K562 (cell line): ENCODE measurements around the gene SULT2B1. TPM values are rescaled to one million over a fixed set of nuclear protein-coding genes. Genes with fewer than 3 reads are reported as not detected.

Experiments used
- BMI1 ChIP-seq: fragments of 150-350 bp; IDR thresholded peaks from 2 replicates; pipeline ENCODE4 v1.6.1; 2014; ENCODE audit warnings: low read length
- EGR1 ChIP-seq: fragments of 450-650 bp; conservative IDR thresholded peaks from 2 replicates; pipeline ENCODE4 v1.6.1; 2017; ENCODE audit warnings: mild to moderate bottlenecking
- HDAC8 ChIP-seq: fragments of 450-650 bp; IDR thresholded peaks from 2 replicates; pipeline ENCODE4 v1.6.1; 2016; ENCODE audit warnings: mild to moderate bottlenecking, missing genetic modification characterization, moderate library complexity, missing compliant biosample characterization
- KLF13 ChIP-seq: fragments of 450-650 bp; IDR thresholded peaks from 2 replicates; pipeline ENCODE4 v1.6.1; 2016; ENCODE audit warnings: missing genetic modification characterization, low read depth, mild to moderate bottlenecking, missing compliant biosample characterization, moderate library complexity, borderline replicate concordance
- MBD2 ChIP-seq: sonication (generic); IDR thresholded peaks from 2 replicates; pipeline ENCODE4 v1.6.1; 2016; ENCODE audit warnings: low read depth, borderline replicate concordance
- NBN ChIP-seq: fragments of 450-650 bp; IDR thresholded peaks from 2 replicates; pipeline ENCODE4 v1.6.1; 2016; ENCODE audit warnings: low read depth, mild to moderate bottlenecking
- NEUROD1 ChIP-seq: fragments of 150-350 bp; IDR thresholded peaks from 2 replicates; pipeline ENCODE4 v1.6.1; 2014; ENCODE audit warnings: borderline replicate concordance, low read length, low read depth; ENCODE audit not compliant: partially characterized antibody
- PCBP2 ChIP-seq: fragments of 200-400 bp; formaldehyde crosslinking; IDR thresholded peaks from 2 replicates; pipeline ENCODE4 v1.6.1; 2018; ENCODE audit warnings: low read length, low read depth, mild to moderate bottlenecking, moderate library complexity; ENCODE audit not compliant: poor library complexity, severe bottlenecking
- RBM25 ChIP-seq: fragments of 200-400 bp; formaldehyde crosslinking; IDR thresholded peaks from 2 replicates; pipeline ENCODE4 v1.6.1; 2018; ENCODE audit warnings: low read length, low read depth, moderate library complexity; ENCODE audit not compliant: severe bottlenecking
- RNF2 ChIP-seq: sonication (generic); IDR thresholded peaks from 2 replicates; pipeline ENCODE4 v1.6.1; 2016
- SAFB ChIP-seq: fragments of 200-400 bp; formaldehyde crosslinking; IDR thresholded peaks from 2 replicates; pipeline ENCODE4 v1.6.1; 2017; ENCODE audit warnings: low read depth, low read length, borderline replicate concordance
- TGIF2 ChIP-seq: sonication (generic); formaldehyde crosslinking; IDR thresholded peaks from 2 replicates; pipeline ENCODE4 v1.8.1; 2022; ENCODE audit warnings: mild to moderate bottlenecking, missing genetic modification reagents, moderate library complexity
- ZFPM2 ChIP-seq: fragments of 250-450 bp; sonication (Bioruptor Pico); IDR thresholded peaks from 2 replicates; pipeline ENCODE4 v1.5.1; 2022; ENCODE audit warnings: mild to moderate bottlenecking
- ZNF239 ChIP-seq: fragments of 250-450 bp; sonication (Bioruptor Pico); IDR thresholded peaks from 2 replicates; pipeline ENCODE4 v1.4.0; 2020; ENCODE audit warnings: mild to moderate bottlenecking
- ZNF274 ChIP-seq: IDR thresholded peaks from 2 replicates; pipeline ENCODE4 v1.6.1; 2011; ENCODE audit warnings: low read depth, mild to moderate bottlenecking, low read length, moderate library complexity, borderline replicate concordance
- ZNF347 ChIP-seq: fragments of 450-650 bp; formaldehyde crosslinking; IDR thresholded peaks from 2 replicates; pipeline ENCODE4 v1.4.0; 2020; ENCODE audit warnings: low read depth, mild to moderate bottlenecking, moderate library complexity
- ZNF561 ChIP-seq: fragments of 450-650 bp; formaldehyde crosslinking; conservative IDR thresholded peaks from 2 replicates; pipeline ENCODE4 v1.4.0; 2020; ENCODE audit warnings: mild to moderate bottlenecking, moderate library complexity
- ZNF707 ChIP-seq: fragments of 250-450 bp; sonication (Bioruptor Pico); conservative IDR thresholded peaks from 2 replicates; pipeline ENCODE4 v1.8.0; 2022; ENCODE audit warnings: inconsistent platforms, mild to moderate bottlenecking, moderate library complexity
- polyA plus RNA-seq, 8 experiments: library from polyadenylated mRNA; depleted of rRNA in 4 of 8; stranded (reverse) in 5 of 8; unstranded in 3 of 8; fragments of >200 nt; fragmentation: Nextera tagmentation in 2 of 8; fragmentation: Illumina TruSeq in 1 of 8; extraction: Ambion mirVana in 2 of 8; extraction: Trizol in 1 of 8; gene quantifications; 2 replicates each; pipeline versions ENCODE4 v1.2.1 to v1.2.3, GENCODE V29; 2011 to 2014; ENCODE audit warnings: inconsistent platforms in 1 of 8, missing spikeins in 1 of 8
- total RNA-seq, 7 experiments: library from RNA; depleted of rRNA in 6 of 7; stranded (reverse); fragments of >200 nt in 6 of 7; fragmentation: Illumina TruSeq in 2 of 7; extraction: Trizol in 2 of 7; gene quantifications; 2 replicates each; pipeline versions ENCODE4 v1.2.1 to v1.2.3, GENCODE V29; 2011 to 2021; ENCODE audit warnings: low replicate concordance in 1 of 7
- TF ChIP-seq, protein P1 (sequence below): fragments of 250-450 bp; sonication (Bioruptor Pico); IDR thresholded peaks from 2 replicates; pipeline ENCODE4 v1.5.0; 2021; ENCODE audit warnings: mild to moderate bottlenecking, borderline replicate concordance
- TF ChIP-seq, protein P2 (sequence below): fragments of 450-650 bp; IDR thresholded peaks from 2 replicates; pipeline ENCODE4 v1.7.1; 2018; ENCODE audit warnings: mild to moderate bottlenecking, low read depth; ENCODE audit not compliant: partially characterized antibody
- TF ChIP-seq, protein P3 (sequence below): sonication (generic); formaldehyde crosslinking; IDR thresholded peaks from 2 replicates; pipeline ENCODE4 v1.9.0; 2022; ENCODE audit warnings: mild to moderate bottlenecking, missing genetic modification reagents
- TF ChIP-seq, protein P4 (sequence below): fragments of 250-450 bp; sonication (Bioruptor Pico); IDR thresholded peaks from 2 replicates; pipeline ENCODE4 v1.9.0; 2021; ENCODE audit warnings: mild to moderate bottlenecking

Gene SULT2B1
- total and polyA plus RNA-seq, 9 of the 15 experiments (the other 6 are each of a cell fraction or from before 2014, with no cell fraction given): 0.09 to 0.62 (median 0.22) TPM; not detected in 2

DNA sequence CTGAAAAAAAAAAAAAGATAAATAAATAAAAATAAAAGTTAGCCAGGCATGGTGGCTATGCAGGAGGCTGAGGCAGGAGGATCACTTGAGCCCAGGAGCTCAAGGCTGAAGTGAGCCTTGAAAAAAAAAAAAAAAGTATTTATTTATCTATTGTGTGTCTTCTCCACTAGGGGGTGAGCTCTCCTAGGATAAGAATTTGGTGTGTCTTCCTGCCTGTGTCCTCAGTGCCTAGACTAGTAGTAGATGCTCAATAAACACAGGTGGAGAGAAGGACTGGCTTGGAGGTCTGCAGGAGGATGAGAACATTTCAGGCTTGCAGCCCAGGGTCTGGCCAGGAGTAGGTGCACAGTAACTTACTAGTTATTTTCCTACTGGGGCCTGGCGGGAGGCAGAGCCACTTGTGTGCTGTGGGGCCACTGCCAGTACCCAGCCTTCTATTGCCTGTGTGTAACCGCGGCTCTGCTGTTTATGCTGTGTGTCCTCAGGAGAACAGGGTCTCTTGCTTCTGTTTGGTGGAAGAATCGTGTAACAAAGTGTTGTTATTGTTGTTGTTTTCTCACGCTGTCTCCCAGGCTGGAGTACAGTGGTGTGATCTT is 45.7 kb upstream of the SULT2B1 start (continued):
- TF ChIP-seq KLF13 (tag) (peak; percentile 26; the same call in 1 of the 2 replicates), PCBP2 (no peak), ZNF239 (CRISPR knock-in tag) (peak; percentile 96), ZFPM2 (no peak), ZNF274 (no peak), SAFB (no peak), ZNF347 (CRISPR knock-in tag) (no peak), EGR1 (no peak), RBM25 (peak; percentile 87), NBN (0 out of 2 replicates have a peak, but pooled peaks have one; percentile 52), ZNF561 (CRISPR knock-in tag) (no peak), BMI1 (no peak), HDAC8 (no peak), ZNF707 (CRISPR knock-in tag) (no peak), TGIF2 (CRISPR knock-in tag) (no peak), RNF2 (no peak), MBD2 (no peak), NEUROD1 (no peak)
- TF ChIP-seq, protein P1, sequence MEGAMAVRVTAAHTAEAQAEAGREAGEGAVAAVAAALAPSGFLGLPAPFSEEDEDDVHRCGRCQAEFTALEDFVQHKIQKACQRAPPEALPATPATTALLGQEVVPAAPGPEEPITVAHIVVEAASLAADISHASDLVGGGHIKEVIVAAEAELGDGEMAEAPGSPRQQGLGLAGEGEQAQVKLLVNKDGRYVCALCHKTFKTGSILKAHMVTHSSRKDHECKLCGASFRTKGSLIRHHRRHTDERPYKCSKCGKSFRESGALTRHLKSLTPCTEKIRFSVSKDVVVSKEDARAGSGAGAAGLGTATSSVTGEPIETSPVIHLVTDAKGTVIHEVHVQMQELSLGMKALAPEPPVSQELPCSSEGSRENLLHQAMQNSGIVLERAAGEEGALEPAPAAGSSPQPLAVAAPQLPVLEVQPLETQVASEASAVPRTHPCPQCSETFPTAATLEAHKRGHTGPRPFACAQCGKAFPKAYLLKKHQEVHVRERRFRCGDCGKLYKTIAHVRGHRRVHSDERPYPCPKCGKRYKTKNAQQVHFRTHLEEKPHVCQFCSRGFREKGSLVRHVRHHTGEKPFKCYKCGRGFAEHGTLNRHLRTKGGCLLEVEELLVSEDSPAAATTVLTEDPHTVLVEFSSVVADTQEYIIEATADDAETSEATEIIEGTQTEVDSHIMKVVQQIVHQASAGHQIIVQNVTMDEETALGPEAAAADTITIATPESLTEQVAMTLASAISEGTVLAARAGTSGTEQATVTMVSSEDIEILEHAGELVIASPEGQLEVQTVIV (CRISPR knock-in tag): no peak
- TF ChIP-seq, protein P2, sequence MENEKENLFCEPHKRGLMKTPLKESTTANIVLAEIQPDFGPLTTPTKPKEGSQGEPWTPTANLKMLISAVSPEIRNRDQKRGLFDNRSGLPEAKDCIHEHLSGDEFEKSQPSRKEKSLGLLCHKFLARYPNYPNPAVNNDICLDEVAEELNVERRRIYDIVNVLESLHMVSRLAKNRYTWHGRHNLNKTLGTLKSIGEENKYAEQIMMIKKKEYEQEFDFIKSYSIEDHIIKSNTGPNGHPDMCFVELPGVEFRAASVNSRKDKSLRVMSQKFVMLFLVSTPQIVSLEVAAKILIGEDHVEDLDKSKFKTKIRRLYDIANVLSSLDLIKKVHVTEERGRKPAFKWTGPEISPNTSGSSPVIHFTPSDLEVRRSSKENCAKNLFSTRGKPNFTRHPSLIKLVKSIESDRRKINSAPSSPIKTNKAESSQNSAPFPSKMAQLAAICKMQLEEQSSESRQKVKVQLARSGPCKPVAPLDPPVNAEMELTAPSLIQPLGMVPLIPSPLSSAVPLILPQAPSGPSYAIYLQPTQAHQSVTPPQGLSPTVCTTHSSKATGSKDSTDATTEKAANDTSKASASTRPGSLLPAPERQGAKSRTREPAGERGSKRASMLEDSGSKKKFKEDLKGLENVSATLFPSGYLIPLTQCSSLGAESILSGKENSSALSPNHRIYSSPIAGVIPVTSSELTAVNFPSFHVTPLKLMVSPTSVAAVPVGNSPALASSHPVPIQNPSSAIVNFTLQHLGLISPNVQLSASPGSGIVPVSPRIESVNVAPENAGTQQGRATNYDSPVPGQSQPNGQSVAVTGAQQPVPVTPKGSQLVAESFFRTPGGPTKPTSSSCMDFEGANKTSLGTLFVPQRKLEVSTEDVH: peak; percentile 32
- TF ChIP-seq, protein P3, sequence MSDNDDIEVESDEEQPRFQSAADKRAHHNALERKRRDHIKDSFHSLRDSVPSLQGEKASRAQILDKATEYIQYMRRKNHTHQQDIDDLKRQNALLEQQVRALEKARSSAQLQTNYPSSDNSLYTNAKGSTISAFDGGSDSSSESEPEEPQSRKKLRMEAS (CRISPR knock-in tag): no peak
- TF ChIP-seq, protein P4, sequence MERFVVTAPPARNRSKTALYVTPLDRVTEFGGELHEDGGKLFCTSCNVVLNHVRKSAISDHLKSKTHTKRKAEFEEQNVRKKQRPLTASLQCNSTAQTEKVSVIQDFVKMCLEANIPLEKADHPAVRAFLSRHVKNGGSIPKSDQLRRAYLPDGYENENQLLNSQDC: no peak
